H7 (cell line): ENCODE results near the gene NTN3. TPM values are rescaled to one million over a fixed set of nuclear protein-coding genes. Genes with fewer than 3 reads are reported as not detected.
A peak's percentile ranks its signal among the peaks of the same experiment; 100 is the strongest.

Experiments
- DNase-seq: peaks from one replicate; pipeline ENCODE4 v3.0.0; 2012
- H3K27me3 ChIP-seq: 2 replicates; pipeline ENCODE4 v1.6.0; 2011; ENCODE audit warnings: mild to moderate bottlenecking, low read length; ENCODE audit not compliant: control insufficient read depth, insufficient read depth
- H3K36me3 ChIP-seq: replicated peaks from 2 replicates; pipeline ENCODE4 v1.5.1; 2011; ENCODE audit warnings: low read length; ENCODE audit not compliant: control insufficient read depth, insufficient read depth
- H3K4me3 ChIP-seq: 2 replicates; pipeline ENCODE4 v1.5.1; 2011; ENCODE audit warnings: low read depth, mild to moderate bottlenecking, control low read depth, low read length, moderate library complexity; ENCODE audit not compliant: insufficient read depth
- total RNA-seq: library from RNA; depleted of rRNA; stranded (reverse); fragments of >200 nt; shearing (Covaris generic); gene quantifications from 2 replicates; pipeline ENCODE4 v1.2.3, GENCODE V29; 2014

NTN3 gene
- total RNA-seq, 1 experiment from 2014 or later: 0.73 TPM

DNA sequence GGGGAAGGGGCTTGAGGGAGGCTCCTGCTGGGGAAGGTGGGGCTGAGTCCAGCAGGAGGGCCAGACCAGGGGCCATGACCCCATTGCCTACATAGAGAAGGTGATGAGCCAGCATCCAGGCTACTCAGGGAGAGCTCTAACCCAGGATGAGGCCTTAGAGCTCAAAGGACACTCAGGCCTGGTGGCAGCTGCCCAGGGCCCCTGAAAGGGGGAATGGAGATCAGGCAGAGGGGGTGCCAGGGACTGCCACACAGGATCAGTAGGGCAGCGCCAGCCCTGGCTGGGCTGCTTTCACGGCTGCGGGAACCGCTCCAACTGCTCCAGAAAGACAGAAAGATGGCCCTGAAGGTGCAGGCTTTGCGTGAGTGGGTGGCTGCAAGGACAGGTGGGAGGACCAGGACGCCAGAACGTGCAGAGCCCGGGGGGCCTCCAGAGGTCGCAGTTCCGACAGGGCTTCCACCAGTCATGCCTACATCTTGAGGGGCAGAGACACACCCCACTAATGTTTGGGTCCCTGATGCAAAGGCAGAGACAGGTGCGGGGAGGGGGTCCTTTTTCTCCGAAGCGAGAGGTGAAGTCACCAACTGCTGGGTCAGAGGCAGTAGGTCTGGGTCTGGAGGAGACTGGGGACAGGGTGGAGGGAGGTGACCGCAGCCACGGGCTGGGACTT is 41.8 kb downstream of the NTN3 start:
- Histone ChIP-seq H3K27me3 (peaks cover 1% of the 10 kb centered on the region; the same call in 1 of the 2 replicates), H3K36me3 (no peaks in the 10 kb centered on the region), H3K4me3 (peak overlapping the region; percentile 75)
- DNase-seq: peak; percentile 87

DNA sequence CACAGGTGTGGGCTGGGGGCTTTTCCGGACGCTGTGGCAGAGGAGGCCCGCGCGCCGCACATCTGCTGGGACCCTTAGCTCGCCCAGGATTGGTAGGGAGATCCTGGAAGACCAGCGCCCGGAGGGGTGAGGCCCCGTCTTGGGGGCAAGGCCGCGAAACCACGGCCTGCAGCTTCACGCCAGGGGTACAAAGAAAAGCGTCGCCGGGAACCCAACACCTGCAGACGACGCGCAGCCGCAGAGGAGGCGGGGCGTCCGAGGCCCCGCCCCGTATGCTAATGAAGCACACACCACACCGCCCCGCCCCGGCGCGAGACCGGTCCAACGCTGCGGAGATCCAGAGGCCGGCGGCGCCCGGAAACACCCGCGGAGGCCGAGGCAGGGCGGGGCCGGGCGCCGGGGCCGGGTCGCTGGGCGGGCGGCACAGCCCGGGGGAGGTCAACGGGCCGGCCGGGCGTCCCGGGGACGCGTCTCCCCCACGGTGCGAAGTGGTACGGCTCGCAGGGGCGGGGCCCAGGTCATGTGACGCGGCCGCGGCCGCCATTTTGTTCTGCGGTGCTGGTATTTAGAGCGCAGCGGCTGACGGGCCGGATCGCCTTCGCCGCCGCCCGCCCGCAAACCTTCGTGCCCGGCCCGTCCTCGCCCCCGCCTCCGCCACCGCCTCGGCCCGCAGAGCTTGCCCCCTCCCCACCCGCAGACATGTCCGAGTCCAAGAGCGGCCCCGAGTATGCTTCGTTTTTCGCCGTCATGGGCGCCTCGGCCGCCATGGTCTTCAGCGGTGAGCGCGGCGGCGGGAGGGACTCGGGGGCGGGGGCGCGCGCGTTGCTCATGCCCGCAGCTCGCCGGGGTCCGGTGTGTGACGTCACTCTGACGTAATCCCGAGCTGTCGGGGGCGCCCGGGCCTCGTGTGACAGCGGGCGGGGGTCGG is 42.6 kb downstream of the NTN3 start, which contains the start of gene ATP6V0C:
Gene ATP6V0C, plus strand, starts transcription at position 548 of the 928 bp plus-strand sequence. Its CDS starts 152 bp downstream, at position 700.
- Histone ChIP-seq H3K36me3 (no peaks in the 10 kb centered on the region), H3K27me3 (peaks cover 1% of the 10 kb centered on the region; the same call in 1 of the 2 replicates), H3K4me3 (peak within 1 kb of the TSS; percentile 75)
- peak; percentile 99 for DNase-seq

DNA sequence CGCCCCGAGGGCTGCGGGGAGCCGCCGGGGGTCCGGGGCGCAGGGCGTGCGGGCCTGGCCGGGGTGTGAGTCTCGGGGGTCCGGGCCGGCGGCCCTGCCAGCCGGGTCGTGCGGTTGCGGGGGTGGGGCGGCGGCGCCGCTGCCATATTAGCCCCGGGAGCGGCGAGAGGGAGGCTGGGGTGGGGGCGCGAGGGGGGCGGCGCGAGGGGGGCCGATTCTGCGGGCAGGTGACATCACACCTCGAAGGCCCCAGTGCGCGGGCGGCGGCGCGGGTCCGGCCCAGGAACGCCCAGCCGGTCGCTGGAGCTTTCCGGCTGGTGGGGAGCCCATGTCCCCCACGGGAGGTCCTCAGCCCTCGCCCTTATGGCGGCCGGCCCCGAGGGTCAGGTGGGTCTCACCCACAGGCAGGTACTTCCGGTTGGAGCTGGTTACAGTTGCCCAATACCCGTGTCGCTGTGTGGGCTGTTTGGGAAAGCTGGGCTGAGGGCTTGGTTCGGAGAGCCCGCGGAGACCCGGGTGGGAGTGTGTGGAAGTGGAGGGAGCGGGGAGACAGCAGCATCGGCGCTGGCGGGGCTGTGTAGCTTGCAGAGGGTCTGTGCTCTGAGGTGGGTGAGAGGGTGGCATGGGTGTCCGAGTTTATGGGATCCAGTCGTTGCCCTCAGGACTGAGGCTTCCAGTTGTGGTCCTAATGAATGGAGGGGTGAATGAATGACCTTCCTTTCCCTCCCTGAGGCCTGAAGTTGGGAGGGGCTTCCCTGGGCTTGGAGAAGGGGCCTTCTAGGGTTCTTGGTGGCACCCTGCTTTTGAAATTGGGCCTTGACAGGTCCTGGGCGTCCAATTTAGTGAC is 43.5 kb downstream of the NTN3 start:
- Histone ChIP-seq H3K4me3 (peak overlapping the region; percentile 75), H3K36me3 (no peaks in the 10 kb centered on the region), H3K27me3 (peaks cover 1% of the 10 kb centered on the region; the same call in 1 of the 2 replicates)
- peak; percentile 86 for DNase-seq

DNA sequence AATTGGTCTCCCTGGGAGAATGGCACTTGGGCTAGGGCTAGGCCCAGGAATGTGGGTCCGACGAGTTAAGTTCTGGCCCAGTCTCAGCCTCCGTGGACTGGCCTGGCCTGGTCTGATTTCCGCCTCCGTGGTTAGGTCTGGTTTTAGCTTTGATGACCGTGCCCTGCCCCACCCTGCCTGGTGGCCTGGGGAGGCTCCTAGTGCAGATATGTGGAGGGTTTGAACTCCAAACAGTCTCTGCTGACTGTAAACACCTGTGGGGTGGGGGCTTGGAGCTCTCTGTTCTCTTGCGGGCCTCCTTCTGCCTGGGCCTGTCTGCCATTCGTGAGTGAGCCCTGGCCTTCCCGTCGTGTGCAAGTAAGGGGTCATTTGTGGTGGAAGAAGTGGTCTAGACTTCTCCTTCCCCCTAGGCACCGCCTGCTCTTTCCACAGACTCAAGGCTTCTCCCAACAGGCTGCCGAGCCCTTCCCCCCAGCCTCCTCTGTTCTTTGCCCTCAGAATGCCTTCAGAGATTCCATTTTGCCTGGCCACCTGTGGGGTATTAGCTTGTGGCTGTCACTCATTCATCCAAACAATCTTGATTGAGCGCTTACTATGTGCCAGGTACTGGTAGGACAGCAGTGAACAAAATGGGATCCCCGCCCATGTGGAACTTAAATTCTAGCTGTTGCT is 44.2 kb downstream of the NTN3 start:
- Histone ChIP-seq H3K4me3 (peak overlapping the region; percentile 75), H3K36me3 (no peaks in the 10 kb centered on the region)
- DNase-seq: no peak

DNA sequence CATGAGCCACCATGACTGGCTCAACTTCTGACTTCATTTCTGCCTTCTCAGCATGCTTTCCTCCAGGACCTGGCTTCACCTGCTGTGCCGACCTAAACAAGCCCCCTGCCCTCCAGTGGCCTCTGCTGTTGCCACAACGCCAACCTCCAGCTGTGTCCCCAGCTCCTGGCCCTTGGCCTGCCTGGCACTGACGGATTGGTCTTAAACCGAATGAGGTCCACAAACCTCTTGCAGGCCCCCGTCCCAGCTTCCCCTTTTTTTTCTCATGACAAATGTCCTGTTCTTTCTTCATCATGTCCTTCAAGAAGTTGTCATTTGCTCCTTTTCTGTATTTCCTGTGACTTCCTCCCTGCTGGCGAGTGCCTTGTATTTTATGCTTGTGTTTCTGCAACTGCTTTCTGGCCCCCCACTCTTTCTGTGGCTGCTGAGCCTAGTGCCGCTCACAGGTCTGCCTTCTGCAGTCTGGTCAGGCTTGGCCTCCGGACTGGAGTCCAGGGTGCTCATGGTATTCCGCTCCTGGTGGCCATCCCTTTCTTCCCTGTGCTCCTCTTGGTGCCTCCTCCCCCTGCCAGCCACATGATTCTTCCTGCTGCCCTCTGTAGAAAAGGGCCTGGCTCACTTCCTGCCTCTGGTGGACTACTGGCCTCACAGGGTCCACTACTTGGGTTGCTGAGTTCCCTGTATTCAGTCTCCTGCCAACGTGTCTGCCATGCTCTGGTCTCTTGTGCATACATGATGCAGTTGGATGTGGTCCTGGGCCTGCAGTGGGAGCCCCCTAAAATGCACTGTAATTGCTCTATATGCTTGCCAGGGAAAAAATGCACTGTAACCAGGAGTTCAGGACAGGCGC is 45.5 kb downstream of the NTN3 start:
- Histone ChIP-seq H3K36me3 (no peaks in the 10 kb centered on the region), H3K27me3 (peaks cover 1% of the 10 kb centered on the region; the same call in 1 of the 2 replicates), H3K4me3 (no peak overlapping the region)
- DNase-seq: no peak

More for the DNA sequence above, 44.2 kb downstream of the NTN3 start:
- H3K27me3 ChIP-seq: peaks cover 1% of the 10 kb centered on the region; the same call in 1 of the 2 replicates

DNA sequence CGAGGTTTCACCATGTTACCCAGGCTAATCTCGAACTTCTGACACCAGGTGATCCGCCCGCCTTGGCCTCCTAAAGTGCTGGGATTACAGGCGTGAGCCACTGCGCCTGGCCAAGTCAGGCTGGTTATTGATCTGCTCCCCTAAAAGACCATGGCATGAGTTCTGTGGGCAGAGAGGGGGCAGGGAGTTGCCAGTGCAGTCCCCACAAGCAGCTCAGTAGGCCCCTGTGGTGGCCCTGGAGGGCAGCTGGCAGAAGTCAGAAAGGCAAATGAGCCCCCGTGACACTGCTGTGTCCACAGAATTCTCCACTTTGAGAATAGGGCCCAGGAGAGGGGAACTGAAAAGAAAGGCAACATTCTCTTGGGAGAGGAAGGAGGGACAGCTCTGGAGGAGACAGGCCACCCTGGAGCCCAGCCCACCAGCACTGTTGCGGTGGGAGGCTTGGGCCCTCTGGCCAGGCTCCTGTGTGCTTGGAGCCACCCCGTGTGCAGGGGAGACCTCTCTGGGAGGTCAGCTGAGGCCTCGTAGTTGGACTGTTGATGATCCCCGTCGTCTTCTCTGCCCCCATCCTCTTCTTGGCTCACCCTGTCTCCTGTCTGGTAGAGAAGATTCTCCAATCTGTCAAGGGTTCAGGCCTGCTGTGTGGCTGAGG is 47.0 kb downstream of the NTN3 start:
- Histone ChIP-seq H3K36me3 (no peaks in the 10 kb centered on the region), H3K27me3 (no peaks in the 10 kb centered on the region), H3K4me3 (no peak overlapping the region)
- no peak for DNase-seq

DNA sequence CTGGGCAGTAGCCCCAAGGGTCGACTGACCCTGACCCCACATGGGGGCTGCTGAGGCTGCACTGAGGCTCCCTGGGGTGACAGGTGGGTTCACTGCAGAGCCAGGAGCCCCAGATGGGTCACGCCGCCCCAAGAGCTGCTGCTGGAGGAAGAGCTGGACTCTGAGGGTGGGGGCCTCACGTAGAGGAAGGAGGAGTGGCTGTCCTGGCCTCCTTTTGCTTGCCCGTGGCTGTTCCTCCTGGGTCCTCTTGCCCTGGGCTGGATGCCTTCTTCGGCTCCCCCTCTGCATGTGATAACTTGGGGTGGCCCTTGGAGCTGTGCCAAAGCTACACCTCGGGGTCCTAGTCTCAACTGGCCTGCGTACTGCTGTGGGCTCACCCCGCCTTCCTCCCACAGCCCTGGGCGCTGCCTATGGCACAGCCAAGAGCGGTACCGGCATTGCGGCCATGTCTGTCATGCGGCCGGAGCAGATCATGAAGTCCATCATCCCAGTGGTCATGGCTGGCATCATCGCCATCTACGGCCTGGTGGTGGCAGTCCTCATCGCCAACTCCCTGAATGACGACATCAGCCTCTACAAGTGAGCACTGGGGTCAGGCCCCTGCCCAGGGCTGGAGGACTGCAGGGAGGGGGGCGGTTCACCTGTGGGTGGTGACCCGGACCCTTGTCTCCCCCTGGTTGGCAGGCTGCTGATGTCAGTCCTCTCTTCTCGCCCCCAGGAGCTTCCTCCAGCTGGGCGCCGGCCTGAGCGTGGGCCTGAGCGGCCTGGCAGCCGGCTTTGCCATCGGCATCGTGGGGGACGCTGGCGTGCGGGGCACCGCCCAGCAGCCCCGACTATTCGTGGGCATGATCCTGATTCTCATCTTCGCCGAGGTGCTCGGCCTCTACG is 48.0 kb downstream of the NTN3 start:
- DNase-seq: peak; percentile 78
- no peak overlapping the region for H3K4me3 ChIP-seq
- H3K36me3 ChIP-seq: peaks cover 2% of the 10 kb centered on the region; the same call in 1 of the 2 replicates
- H3K27me3 ChIP-seq: no peaks in the 10 kb centered on the region

DNA sequence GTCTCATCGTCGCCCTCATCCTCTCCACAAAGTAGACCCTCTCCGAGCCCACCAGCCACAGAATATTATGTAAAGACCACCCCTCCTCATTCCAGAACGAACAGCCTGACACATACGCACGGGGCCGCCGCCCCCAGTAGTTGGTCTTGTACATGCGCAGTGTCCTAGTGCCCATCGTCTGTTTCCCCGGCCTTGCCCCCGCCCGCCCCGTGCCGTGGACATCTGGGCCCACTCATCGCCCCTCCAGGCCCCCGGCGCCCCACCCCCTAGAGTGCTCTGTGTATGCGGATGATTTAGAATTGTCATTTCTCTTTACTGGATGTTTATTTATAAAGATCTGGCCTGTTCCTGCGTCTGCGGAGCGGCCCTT is 48.6 kb downstream of the NTN3 start:
- H3K36me3 ChIP-seq: peaks cover 4% of the 10 kb centered on the region
- DNase-seq: peak; percentile 79
- H3K27me3 ChIP-seq: no peaks in the 10 kb centered on the region
- peak overlapping the region; percentile 61; the same call in 1 of the 2 replicates for H3K4me3 ChIP-seq

DNA sequence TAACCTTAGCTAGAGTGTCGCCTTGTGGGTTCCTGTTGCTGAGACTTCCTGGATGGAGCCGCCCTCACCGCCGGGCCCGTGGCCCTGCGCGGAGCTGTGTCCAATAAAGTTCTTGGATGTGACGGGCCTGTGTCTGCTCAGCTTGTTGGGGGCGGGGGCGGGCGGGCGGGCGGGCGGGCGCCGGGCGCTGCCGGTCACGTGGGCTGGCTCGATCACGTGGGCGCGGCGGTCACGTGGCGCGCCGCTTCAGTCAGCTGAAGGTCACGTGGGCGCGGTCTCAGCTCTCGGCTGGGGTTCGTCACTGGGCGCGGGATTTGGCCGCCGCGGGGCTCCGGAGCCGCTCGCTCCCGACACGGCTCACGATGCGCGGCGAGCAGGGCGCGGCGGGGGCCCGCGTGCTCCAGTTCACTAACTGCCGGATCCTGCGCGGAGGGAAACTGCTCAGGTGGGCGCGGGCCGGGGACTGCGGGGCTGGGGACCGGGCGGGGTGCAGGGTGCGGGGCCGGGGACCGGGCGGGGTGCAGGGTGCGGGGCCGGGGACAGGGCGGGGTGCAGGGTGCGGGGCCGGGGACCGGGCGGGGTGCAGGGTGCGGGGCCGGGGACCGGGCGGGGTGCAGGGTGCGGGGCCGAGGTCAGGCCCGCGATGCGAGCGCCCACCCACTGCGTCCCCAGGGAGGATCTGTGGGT is 49.1 kb downstream of the NTN3 start, which contains the start of gene AMDHD2:
Gene AMDHD2, plus strand, starts transcription at position 275 of the 687 bp plus-strand sequence. Its CDS starts 88 bp downstream, at position 363.
- peak; percentile 99 for DNase-seq
- no peaks in the 10 kb centered on the region for H3K27me3 ChIP-seq
- peak within 1 kb of the TSS; percentile 61 for H3K4me3 ChIP-seq
- peaks cover 8% of the 10 kb centered on the region for H3K36me3 ChIP-seq

DNA sequence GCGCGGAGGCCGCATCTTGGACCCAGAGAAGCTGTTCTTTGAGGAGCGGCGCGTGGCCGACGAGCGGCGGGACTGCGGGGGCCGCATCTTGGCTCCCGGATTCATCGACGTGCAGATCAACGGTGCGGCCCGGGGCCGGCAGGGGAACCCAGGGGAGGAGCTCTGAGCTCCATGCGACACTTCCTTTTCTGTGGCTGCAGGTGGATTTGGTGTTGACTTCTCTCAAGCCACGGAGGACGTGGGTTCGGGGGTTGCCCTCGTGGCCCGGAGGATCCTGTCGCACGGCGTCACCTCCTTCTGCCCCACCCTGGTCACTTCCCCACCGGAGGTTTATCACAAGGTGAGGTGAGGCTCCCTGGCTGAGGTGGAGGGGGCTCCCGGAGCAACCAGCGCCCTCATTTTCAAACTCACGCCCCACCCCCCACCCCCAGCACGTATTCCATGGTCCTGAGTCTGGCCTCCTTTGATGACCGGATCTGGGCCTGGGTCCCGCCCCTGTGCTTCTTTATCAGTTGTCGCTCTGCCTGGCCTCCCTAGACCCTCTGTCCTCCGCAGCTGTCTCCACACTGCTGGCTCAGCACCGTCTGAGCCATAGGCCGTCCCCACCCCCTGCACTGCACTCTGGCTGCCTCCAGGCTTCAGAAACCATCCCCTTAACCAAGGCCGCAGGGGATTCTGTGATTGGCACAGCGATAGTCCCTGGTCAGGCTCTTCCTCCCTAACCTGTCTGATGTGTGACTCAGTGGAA is 49.9 kb downstream of the NTN3 start:
- no peaks in the 10 kb centered on the region for H3K27me3 ChIP-seq
- peak; percentile 88 for DNase-seq
- H3K36me3 ChIP-seq: peaks cover 8% of the 10 kb centered on the region

More for the DNA sequence above, 49.9 kb downstream of the NTN3 start:
- H3K4me3 ChIP-seq: peak overlapping the region; percentile 61
